HepG2 (cell line): ENCODE data around the gene SPATA25. TPM values are rescaled to one million over a fixed set of nuclear protein-coding genes. Genes with fewer than 3 reads are reported as not detected.
A peak's percentile ranks its signal among the peaks of the same experiment; 100 is the strongest.

Source experiments
- CC2D1A ChIP-seq: sonication (generic); formaldehyde crosslinking; IDR thresholded peaks from 2 replicates; pipeline ENCODE4 v1.8.1; 2023; ENCODE audit warnings: mild to moderate bottlenecking, missing genetic modification reagents
- DMTF1 ChIP-seq: sonication (generic); formaldehyde crosslinking; IDR thresholded peaks from 2 replicates; pipeline ENCODE4 v1.4.0; 2020; ENCODE audit warnings: mild to moderate bottlenecking, missing genetic modification reagents
- GTF2F1 ChIP-seq: fragments of 150-350 bp; IDR thresholded peaks from 2 replicates; pipeline ENCODE4 v1.6.1; 2014; ENCODE audit warnings: low read length
- HINFP ChIP-seq: sonication (generic); formaldehyde crosslinking; IDR thresholded peaks from 2 replicates; pipeline ENCODE4 v1.4.0; 2020; ENCODE audit warnings: low read depth, mild to moderate bottlenecking, missing genetic modification reagents
- HMGA1 ChIP-seq: sonication (generic); formaldehyde crosslinking; conservative IDR thresholded peaks from 2 replicates; pipeline ENCODE4 v1.4.0; 2020; ENCODE audit warnings: missing genetic modification reagents
- HNRNPH1 ChIP-seq: fragments of 200-400 bp; formaldehyde crosslinking; optimal IDR thresholded peaks from 2 replicates; pipeline ENCODE3; 2017; ENCODE audit warnings: mild to moderate bottlenecking, low read depth, low read length
- HNRNPL ChIP-seq: fragments of 200-400 bp; formaldehyde crosslinking; IDR thresholded peaks from 2 replicates; pipeline ENCODE4 v1.6.1; 2017; ENCODE audit warnings: mild to moderate bottlenecking, low read depth, low read length
- HOMEZ ChIP-seq: IDR thresholded peaks from 2 replicates; pipeline ENCODE4 v1.6.1; 2016; ENCODE audit warnings: low read depth
- NFYC ChIP-seq: IDR thresholded peaks from 2 replicates; pipeline ENCODE4 v1.6.1; 2016; ENCODE audit warnings: missing genetic modification reagents, missing compliant biosample characterization
- NPAS2 ChIP-seq: sonication (generic); formaldehyde crosslinking; IDR thresholded peaks from 2 replicates; pipeline ENCODE4 v1.8.0; 2022; ENCODE audit warnings: mild to moderate bottlenecking, missing genetic modification reagents, borderline replicate concordance
- PRPF4 ChIP-seq: fragments of 200-400 bp; formaldehyde crosslinking; IDR thresholded peaks from 2 replicates; pipeline ENCODE4 v1.6.1; 2016; ENCODE audit warnings: low read length, low read depth; ENCODE audit not compliant: poor library complexity, severe bottlenecking
- RNF2 ChIP-seq: fragments of 450-650 bp; conservative IDR thresholded peaks from 2 replicates; pipeline ENCODE4 v1.6.1; 2016; ENCODE audit warnings: low read depth
- SOX6 ChIP-seq, 2 experiments: fragments of 450-650 bp in 1 of 2; sonication (generic) in 1 of 2; formaldehyde crosslinking in 1 of 2; IDR thresholded peaks; 2 replicates each; pipeline versions ENCODE4 v1.4.0 to v1.6.1; 2017 to 2020; ENCODE audit warnings: antibody characterized with exemption in 1 of 2, mild to moderate bottlenecking in 1 of 2, missing genetic modification reagents in 1 of 2
- ZBTB42 ChIP-seq: sonication (generic); formaldehyde crosslinking; IDR thresholded peaks from 2 replicates; pipeline ENCODE4 v1.5.0; 2020; ENCODE audit warnings: mild to moderate bottlenecking, missing genetic modification reagents
- ZFP41 ChIP-seq: sonication (generic); formaldehyde crosslinking; IDR thresholded peaks from 2 replicates; pipeline ENCODE4 v1.4.0; 2020; ENCODE audit warnings: mild to moderate bottlenecking, missing genetic modification reagents, borderline replicate concordance
- ZNF264 ChIP-seq: sonication (generic); formaldehyde crosslinking; IDR thresholded peaks from 2 replicates; pipeline ENCODE4 v1.4.0; 2020; ENCODE audit warnings: missing genetic modification reagents
- ZNF280D ChIP-seq: sonication (generic); formaldehyde crosslinking; IDR thresholded peaks from 2 replicates; pipeline ENCODE4 v1.5.1; 2020; ENCODE audit warnings: mild to moderate bottlenecking, missing genetic modification reagents
- ZNF546 ChIP-seq: sonication (generic); formaldehyde crosslinking; conservative IDR thresholded peaks from 2 replicates; pipeline ENCODE4 v1.8.1; 2023; ENCODE audit warnings: mild to moderate bottlenecking, missing genetic modification reagents
- ZNF660 ChIP-seq: sonication (generic); formaldehyde crosslinking; IDR thresholded peaks from 2 replicates; pipeline ENCODE4 v1.5.1; 2020; ENCODE audit warnings: mild to moderate bottlenecking, low read depth, missing genetic modification reagents, borderline replicate concordance
- ZSCAN20 ChIP-seq: sonication (generic); formaldehyde crosslinking; IDR thresholded peaks from 2 replicates; pipeline ENCODE4 v1.4.0; 2020; ENCODE audit warnings: missing genetic modification reagents, mild to moderate bottlenecking, borderline replicate concordance
- polyA plus RNA-seq, 8 experiments: library from polyadenylated mRNA; depleted of rRNA in 3 of 8; stranded (reverse) in 7 of 8; unstranded in 1 of 8; fragments of >200 nt; fragmentation: Illumina TruSeq in 4 of 8; extraction: Trizol in 4 of 8; gene quantifications; 2 replicates each; pipeline versions ENCODE4 v1.2.1 to v1.2.3, GENCODE V29; 2011 to 2016; ENCODE audit warnings: low read depth in 4 of 8, missing spikeins in 1 of 8, mixed read lengths in 1 of 8; ENCODE audit not compliant: insufficient read depth in 1 of 8
- total RNA-seq, 5 experiments: library from RNA; depleted of rRNA; stranded (reverse); fragments of >200 nt; fragmentation: Illumina TruSeq; extraction: Trizol; gene quantifications; 2 replicates each; pipeline ENCODE4 v1.2.3, GENCODE V29; 2016; ENCODE audit warnings: low read depth in 1 of 5

SPATA25 gene
- total and polyA plus RNA-seq, 2 of the 13 experiments (the other 11 are each of a cell fraction or from before 2014, with no cell fraction given), result 4.8 to 7.6 TPM

- TF ChIP-seq ZBTB42 (peak; percentile 86), ZNF280D (peak; percentile 99), ZNF660 (CRISPR knock-in tag) (no peak; the same call in 1 of the 2 replicates), HINFP (CRISPR knock-in tag) (peak; percentile 99), SOX6 (IDR thresholded peaks at IDR 0.05) (no peak), SOX6 (CRISPR knock-in tag; IDR thresholded peaks at IDR 0.05) (peak; percentile 96), ZNF546 (peak; percentile 64; the same call in 1 of the 2 replicates), ZSCAN20 (CRISPR knock-in tag) (no peak; the same call in 1 of the 2 replicates), GTF2F1 (peak; percentile 87), HOMEZ (CRISPR knock-in tag) (peak; percentile 83; the same call in 1 of the 2 replicates), HNRNPL (peak; percentile 87), ZFP41 (peak; percentile 93; the same call in 1 of the 2 replicates), RNF2 (peak; percentile 97), HMGA1 (CRISPR knock-in tag) (no peak), PRPF4 (no peak), ZNF264 (CRISPR knock-in tag) (peak; percentile 98), DMTF1 (CRISPR knock-in tag) (peak; percentile 92; the same call in 1 of the 2 replicates), NPAS2 (CRISPR knock-in tag) (peak; percentile 96; the same call in 1 of the 2 replicates), NFYC (peak; percentile 72), CC2D1A (CRISPR knock-in tag) (peak; percentile 98), HNRNPH1 (peak; percentile 73)
These were observed 3.9 kb upstream of the SPATA25 start, which contains the start of the genes CTSA and NEURL2 (continued) for GRCh38 chr20:45890985-45891983.
